GM12865 (cell line): ENCODE results near the gene MSH6.

Source experiments
- DNase-seq: peaks from one replicate; pipeline ENCODE4 v3.0.0; 2010; ENCODE audit warnings: low read depth
- H3K4me3 ChIP-seq: 2 replicates; pipeline ENCODE4 v1.5.1; 2011; ENCODE audit warnings: mild to moderate bottlenecking, low read depth, low read length, control low read depth
- CTCF ChIP-seq: IDR thresholded peaks from 2 replicates; pipeline ENCODE4 v1.5.1; 2011; ENCODE audit warnings: low read length, control low read depth, low read depth, inconsistent platforms; ENCODE audit not compliant: insufficient read depth; ENCODE audit errors: missing control alignments

The MSH6 gene

GRCh38 chr2:47771211-47771610 is 11.7 kb upstream of the MSH6 start:
- DNase-seq = peak; percentile 31
- H3K4me3 ChIP-seq = no peak overlapping the region
- TF ChIP-seq CTCF = no peak

DNA sequence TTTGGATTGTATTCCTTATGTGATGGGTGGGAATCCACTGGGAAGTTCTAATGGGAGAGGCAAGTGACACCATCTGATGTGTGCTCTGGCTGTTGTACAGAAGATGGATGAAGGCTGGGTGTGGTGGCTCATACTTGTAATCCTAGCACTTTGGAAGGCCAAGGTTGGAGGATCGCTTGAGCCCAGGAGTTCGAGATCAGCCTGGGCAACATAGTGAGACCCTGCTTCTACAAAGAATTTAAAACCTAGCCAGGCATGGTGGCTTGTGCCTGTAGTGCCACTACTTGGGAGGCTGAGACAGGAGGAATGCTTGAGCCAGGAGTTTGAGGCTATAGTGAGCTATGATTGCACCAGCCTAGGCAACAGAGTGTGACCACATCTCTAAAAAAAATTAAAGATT is 10.6 kb upstream of the MSH6 start:
- H3K4me3 ChIP-seq = no peak overlapping the region
- no peak for TF ChIP-seq CTCF
- DNase-seq = no peak

- no peak for TF ChIP-seq CTCF
- H3K4me3 ChIP-seq = no peak overlapping the region
- no peak for DNase-seq
Measured at GRCh38 chr2:47774567-47774966, 8.4 kb upstream of the MSH6 start.

DNA sequence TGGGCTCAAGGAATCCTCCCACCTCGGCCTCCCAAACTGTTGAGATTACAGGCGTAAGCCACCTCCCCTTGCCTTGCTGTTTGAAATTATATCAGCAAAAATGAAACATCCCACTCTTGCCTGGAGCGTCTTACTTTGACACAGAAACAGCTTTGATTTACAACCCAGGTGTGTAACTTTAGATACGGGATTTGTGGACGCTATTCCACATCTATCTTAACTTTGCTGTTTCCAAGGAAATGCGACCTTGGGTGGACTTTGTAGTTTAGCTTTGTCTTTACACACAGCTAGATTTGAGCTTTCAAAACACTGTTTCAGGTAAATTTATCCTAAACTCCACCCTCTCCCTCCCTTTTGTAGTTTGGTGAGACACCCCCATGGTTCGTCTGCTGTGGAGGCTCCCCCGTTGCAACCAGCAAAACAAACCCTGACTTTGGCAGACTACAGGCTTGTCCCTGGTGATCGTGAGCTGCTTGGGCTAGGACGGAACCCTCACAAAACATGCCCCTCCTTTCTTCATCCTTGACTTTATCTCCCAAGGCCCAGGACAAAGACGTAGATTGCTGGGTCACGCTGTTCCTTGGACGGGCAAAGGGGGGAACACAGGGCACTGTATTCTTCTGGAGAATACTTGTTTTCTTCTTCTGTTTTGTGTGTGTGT is 5.5 kb upstream of the MSH6 start:
- TF ChIP-seq CTCF = no peak
- DNase-seq = no peak
- H3K4me3 ChIP-seq = no peak overlapping the region

DNA sequence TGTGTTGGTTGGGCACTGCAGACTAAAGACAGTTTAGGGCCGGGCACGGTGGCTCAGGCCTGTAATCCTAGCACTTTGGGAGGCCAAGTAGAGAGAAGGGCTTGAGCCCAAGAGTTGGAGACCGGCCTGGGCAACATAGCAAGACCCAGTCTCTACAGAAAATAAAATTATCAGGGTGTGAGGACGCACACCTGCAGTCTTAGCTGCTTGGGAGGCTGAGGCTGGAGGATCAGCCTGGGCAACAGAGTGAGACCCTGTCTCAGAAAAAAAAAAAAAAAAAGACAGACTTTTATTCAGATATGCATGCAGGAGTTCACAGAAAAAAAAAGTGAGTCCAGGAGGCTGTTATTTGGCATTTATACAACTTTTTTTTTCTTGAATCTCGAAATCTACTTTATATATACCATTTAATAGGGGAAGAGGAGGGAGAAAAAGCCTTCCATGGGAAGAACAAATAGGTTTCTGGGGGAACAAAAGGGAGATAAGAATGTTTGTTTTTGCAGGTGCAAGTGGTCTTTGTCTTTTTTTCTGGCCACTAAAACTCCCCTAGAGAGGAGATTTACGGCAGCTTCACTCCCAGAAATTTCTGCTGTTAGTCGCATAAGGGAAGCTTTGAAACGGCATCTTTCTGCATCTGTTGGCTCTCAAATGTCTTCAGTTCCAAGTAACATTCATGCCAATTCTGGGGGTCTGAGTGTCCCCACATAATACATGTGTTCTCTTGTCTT is 4.1 kb upstream of the MSH6 start:
- no peak overlapping the region for H3K4me3 ChIP-seq
- DNase-seq = no peak
- TF ChIP-seq CTCF = no peak

DNA sequence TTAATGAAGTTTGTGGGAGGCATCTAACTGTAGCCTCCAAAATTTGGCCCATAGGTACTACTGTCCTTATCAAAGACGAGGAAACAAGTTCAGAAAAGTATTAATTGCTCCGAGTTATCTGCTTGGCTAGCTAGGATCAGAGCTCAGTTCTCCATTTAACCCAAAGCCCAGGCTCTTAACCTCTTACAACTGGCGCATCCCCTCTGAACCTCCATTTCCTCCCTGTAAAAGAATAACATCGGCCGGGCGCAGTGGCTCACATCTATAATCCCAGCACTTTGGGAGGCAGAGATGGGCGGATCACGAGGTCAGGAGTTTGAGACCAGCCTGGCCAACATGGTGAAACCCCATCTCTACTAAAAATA is 3.5 kb upstream of the MSH6 start:
- TF ChIP-seq CTCF = no peak
- no peak overlapping the region for H3K4me3 ChIP-seq
- DNase-seq = no peak

GRCh38 chr2:47782381-47782670 is 619 bp upstream of the MSH6 start:
- peak overlapping the region; percentile 80 for H3K4me3 ChIP-seq
- DNase-seq = peak; percentile 24
- no peak for TF ChIP-seq CTCF
